Activated naive CD8-positive, alpha-beta T cell treated with anti-CD3 and anti-CD28 coated beads for 36 hours (primary cell): Measurements from ENCODE around the gene MPDU1. TPM values are rescaled to one million over a fixed set of nuclear protein-coding genes. Genes with fewer than 3 reads are reported as not detected.

Experiments
- DNase-seq: peaks from one replicate; pipeline ENCODE4 v3.0.0; 2021
- H3K27ac Mint-ChIP-seq: one replicate; pipeline ENCODE4 v1.8.0; 2022; ENCODE audit warnings: mild to moderate bottlenecking, moderate library complexity, mixed read lengths
- H3K27me3 Mint-ChIP-seq: one replicate; pipeline ENCODE4 v1.8.0; 2022; ENCODE audit warnings: mild to moderate bottlenecking, mixed read lengths
- H3K36me3 Mint-ChIP-seq: one replicate; pipeline ENCODE4 v1.8.0; 2021; ENCODE audit warnings: mild to moderate bottlenecking, mixed read lengths
- H3K4me1 Mint-ChIP-seq: one replicate; pipeline ENCODE4 v1.8.0; 2021; ENCODE audit warnings: mixed read lengths
- H3K4me3 Mint-ChIP-seq: one replicate; pipeline ENCODE4 v1.8.0; 2022; ENCODE audit warnings: mild to moderate bottlenecking, moderate library complexity, mixed read lengths
- H3K9me3 Mint-ChIP-seq: one replicate; pipeline ENCODE4 v1.8.0; 2022; ENCODE audit warnings: mixed read lengths
- total RNA-seq, 2 experiments: library from RNA; stranded (reverse); gene quantifications; one replicate each; pipeline ENCODE4 v1.2.3, GENCODE V29; 2021

The MPDU1 gene
- total RNA-seq, 2 experiments from 2014 or later, result 72.8 to 77.2 TPM

DNA sequence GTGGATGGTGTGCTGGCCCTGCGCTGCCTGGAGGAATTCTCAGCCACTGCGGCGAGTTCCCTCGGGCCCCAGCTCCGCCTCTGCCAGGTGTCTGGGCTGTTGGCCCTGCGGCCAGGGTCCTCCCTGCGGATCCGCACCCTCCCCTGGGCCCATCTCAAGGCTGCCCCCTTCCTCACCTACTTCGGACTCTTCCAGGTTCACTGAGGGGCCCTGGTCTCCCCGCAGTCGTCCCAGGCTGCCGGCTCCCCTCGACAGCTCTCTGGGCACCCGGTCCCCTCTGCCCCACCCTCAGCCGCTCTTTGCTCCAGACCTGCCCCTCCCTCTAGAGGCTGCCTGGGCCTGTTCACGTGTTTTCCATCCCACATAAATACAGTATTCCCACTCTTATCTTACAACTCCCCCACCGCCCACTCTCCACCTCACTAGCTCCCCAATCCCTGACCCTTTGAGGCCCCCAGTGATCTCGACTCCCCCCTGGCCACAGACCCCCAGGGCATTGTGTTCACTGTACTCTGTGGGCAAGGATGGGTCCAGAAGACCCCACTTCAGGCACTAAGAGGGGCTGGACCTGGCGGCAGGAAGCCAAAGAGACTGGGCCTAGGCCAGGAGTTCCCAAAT, 26.4 kb upstream of the MPDU1 start:
- Mint-ChIP-seq H3K4me3 (no peak overlapping the region), H3K27me3 (no peaks in the 10 kb centered on the region), H3K9me3 (no peaks in the 10 kb centered on the region), H3K27ac (no peak overlapping the region), H3K4me1 (peaks cover 56% of the 10 kb centered on the region), H3K36me3 (peaks cover 10% of the 10 kb centered on the region)
- no peak for DNase-seq

- H3K27ac Mint-ChIP-seq, result peak overlapping the region; percentile 87
- peaks cover 56% of the 10 kb centered on the region for H3K4me1 Mint-ChIP-seq
- peaks cover 17% of the 10 kb centered on the region for H3K36me3 Mint-ChIP-seq
- H3K27me3 Mint-ChIP-seq, result no peaks in the 10 kb centered on the region
- peak overlapping the region; percentile 78 for H3K4me3 Mint-ChIP-seq
- no peaks in the 10 kb centered on the region for H3K9me3 Mint-ChIP-seq
- peak; percentile 52 for DNase-seq
Observed at GRCh38 chr17:7557775-7558543, 25.7 kb upstream of the MPDU1 start.

DNA sequence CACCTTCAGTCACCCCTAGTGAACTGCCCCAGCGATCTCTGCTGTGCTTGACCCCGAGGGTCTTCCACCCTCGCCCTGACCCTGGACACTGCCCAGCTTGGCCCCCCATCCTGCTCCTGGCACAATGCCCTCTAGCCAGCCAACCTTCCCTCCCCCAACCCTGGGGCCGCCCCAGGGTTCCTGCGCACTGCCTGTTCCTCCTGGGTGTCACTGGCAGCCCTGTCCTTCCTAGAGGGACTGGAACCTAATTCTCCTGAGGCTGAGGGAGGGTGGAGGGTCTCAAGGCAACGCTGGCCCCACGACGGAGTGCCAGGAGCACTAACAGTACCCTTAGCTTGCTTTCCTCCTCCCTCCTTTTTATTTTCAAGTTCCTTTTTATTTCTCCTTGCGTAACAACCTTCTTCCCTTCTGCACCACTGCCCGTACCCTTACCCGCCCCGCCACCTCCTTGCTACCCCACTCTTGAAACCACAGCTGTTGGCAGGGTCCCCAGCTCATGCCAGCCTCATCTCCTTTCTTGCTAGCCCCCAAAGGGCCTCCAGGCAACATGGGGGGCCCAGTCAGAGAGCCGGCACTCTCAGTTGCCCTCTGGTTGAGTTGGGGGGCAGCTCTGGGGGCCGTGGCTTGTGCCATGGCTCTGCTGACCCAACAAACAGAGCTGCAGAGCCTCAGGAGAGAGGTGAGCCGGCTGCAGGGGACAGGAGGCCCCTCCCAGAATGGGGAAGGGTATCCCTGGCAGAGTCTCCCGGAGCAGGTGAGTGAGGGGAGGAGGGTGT, 24.9 kb upstream of the MPDU1 start, which contains the start of gene TNFSF13:
TNFSF13 (plus strand) TSS at position 207 of the 776 bp plus-strand sequence; CDS start at position 497, 290 bp downstream.
- DNase-seq, result no peak
- Mint-ChIP-seq H3K36me3 (peaks cover 15% of the 10 kb centered on the region), H3K27ac (peak within 1 kb of the TSS; percentile 87), H3K4me3 (peak within 1 kb of the TSS; percentile 78), H3K9me3 (no peaks in the 10 kb centered on the region), H3K27me3 (no peaks in the 10 kb centered on the region), H3K4me1 (peaks cover 49% of the 10 kb centered on the region)

- peak overlapping the region; percentile 90 for H3K4me3 Mint-ChIP-seq
- H3K27ac Mint-ChIP-seq, result peak overlapping the region; percentile 92
- no peaks in the 10 kb centered on the region for H3K9me3 Mint-ChIP-seq
- no peaks in the 10 kb centered on the region for H3K27me3 Mint-ChIP-seq
- DNase-seq, result no peak
- peaks cover 20% of the 10 kb centered on the region for H3K36me3 Mint-ChIP-seq
- H3K4me1 Mint-ChIP-seq, result peaks cover 49% of the 10 kb centered on the region
Observed at GRCh38 chr17:7559320-7560171, 24.1 kb upstream of the MPDU1 start.

DNA sequence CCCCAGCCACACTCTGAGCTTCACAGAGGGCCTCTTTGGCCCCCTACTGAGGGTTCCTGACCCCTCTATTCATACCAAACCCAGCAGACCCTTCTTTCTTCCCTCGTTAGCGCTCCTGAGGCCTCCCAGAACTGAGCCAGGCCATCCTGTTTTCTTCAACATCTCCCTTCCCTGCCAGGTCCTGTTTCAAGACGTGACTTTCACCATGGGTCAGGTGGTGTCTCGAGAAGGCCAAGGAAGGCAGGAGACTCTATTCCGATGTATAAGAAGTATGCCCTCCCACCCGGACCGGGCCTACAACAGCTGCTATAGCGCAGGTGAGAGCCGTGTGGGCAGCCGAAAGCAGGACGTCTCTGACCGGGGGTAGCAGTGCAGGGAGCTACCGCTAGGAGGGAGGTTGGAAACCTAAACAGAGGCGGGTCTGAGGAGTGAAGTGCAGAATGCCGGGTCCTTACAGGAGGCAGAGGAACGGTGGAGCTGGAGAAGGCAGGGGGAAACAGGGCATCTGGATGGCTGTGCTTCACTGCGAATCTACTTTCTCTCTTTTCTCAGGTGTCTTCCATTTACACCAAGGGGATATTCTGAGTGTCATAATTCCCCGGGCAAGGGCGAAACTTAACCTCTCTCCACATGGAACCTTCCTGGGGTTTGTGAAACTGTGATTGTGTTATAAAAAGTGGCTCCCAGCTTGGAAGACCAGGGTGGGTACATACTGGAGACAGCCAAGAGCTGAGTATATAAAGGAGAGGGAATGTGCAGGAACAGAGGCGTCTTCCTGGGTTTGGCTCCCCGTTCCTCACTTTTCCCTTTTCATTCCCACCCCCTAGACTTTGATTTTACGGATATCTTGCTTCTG, 23.3 kb upstream of the MPDU1 start:
- no peaks in the 10 kb centered on the region for H3K9me3 Mint-ChIP-seq
- peak overlapping the region; percentile 92 for H3K27ac Mint-ChIP-seq
- H3K4me1 Mint-ChIP-seq, result peaks cover 50% of the 10 kb centered on the region
- DNase-seq, result peak; percentile 65
- peaks cover 26% of the 10 kb centered on the region for H3K36me3 Mint-ChIP-seq
- H3K27me3 Mint-ChIP-seq, result no peaks in the 10 kb centered on the region
- peak overlapping the region; percentile 90 for H3K4me3 Mint-ChIP-seq

GRCh38 chr17:7561028-7561575, 22.6 kb upstream of the MPDU1 start:
- H3K27me3 Mint-ChIP-seq, result no peaks in the 10 kb centered on the region

GRCh38 chr17:7561589-7562207, 22.0 kb upstream of the MPDU1 start, which contains the start of gene SENP3:
TSS of gene SENP3 (plus strand) at chr17:7561919. CDS start at chr17:7563077, 1,158 bp downstream.
- Mint-ChIP-seq H3K4me3 (peak within 1 kb of the TSS; percentile 90), H3K9me3 (no peaks in the 10 kb centered on the region), H3K27me3 (no peaks in the 10 kb centered on the region), H3K4me1 (peaks cover 48% of the 10 kb centered on the region), H3K27ac (peak within 1 kb of the TSS; percentile 92), H3K36me3 (peaks cover 27% of the 10 kb centered on the region)
- peak; percentile 96 for DNase-seq

More at GRCh38 chr17:7561028-7561575, 22.6 kb upstream of the MPDU1 start:
- peak; percentile 86 for DNase-seq
- H3K27ac Mint-ChIP-seq, result peak overlapping the region; percentile 92
- H3K4me1 Mint-ChIP-seq, result peaks cover 46% of the 10 kb centered on the region
- peak overlapping the region; percentile 90 for H3K4me3 Mint-ChIP-seq
- no peaks in the 10 kb centered on the region for H3K9me3 Mint-ChIP-seq
- peaks cover 27% of the 10 kb centered on the region for H3K36me3 Mint-ChIP-seq

DNA sequence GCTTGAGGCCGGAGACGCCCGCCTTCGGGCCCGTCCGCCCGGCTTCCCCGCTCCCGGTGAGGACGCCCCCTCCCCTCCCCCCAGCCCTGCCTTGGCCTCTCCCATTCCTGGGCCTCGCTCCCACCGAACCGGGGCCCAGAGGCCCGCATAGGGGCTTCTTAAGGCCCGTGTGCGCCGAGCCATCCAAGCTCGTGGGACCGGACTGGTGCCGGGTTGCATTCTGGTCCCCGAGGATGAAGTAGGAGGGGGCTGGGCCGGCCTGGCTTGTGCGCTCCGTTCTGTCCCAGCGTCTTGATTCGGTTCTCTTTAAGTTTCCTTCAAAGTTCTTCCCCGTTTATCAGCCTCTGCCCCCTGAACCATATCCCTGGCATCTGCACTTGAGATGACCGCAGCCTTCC, 21.4 kb upstream of the MPDU1 start:
- peaks cover 30% of the 10 kb centered on the region for H3K36me3 Mint-ChIP-seq
- peak overlapping the region; percentile 90 for H3K4me3 Mint-ChIP-seq
- no peak for DNase-seq
- peak overlapping the region; percentile 88 for H3K27ac Mint-ChIP-seq
- no peaks in the 10 kb centered on the region for H3K27me3 Mint-ChIP-seq
- H3K9me3 Mint-ChIP-seq, result no peaks in the 10 kb centered on the region
- H3K4me1 Mint-ChIP-seq, result peaks cover 51% of the 10 kb centered on the region

- no peak for DNase-seq
- peak overlapping the region; percentile 88 for H3K27ac Mint-ChIP-seq
- H3K4me1 Mint-ChIP-seq, result peaks cover 45% of the 10 kb centered on the region
- H3K36me3 Mint-ChIP-seq, result peaks cover 34% of the 10 kb centered on the region
- H3K27me3 Mint-ChIP-seq, result no peaks in the 10 kb centered on the region
- H3K4me3 Mint-ChIP-seq, result peak overlapping the region; percentile 90
- no peaks in the 10 kb centered on the region for H3K9me3 Mint-ChIP-seq
Observed at GRCh38 chr17:7563115-7563869, 20.4 kb upstream of the MPDU1 start.

GRCh38 chr17:7569571-7569970, 14.1 kb upstream of the MPDU1 start:
- Mint-ChIP-seq H3K36me3 (peaks cover 50% of the 10 kb centered on the region), H3K27me3 (peaks cover 10% of the 10 kb centered on the region), H3K4me3 (no peak overlapping the region), H3K27ac (peak overlapping the region; percentile 28), H3K4me1 (peaks cover 35% of the 10 kb centered on the region), H3K9me3 (peaks cover 4% of the 10 kb centered on the region)
- no peak for DNase-seq

- Mint-ChIP-seq H3K27ac (peak overlapping the region; percentile 17), H3K4me3 (no peak overlapping the region), H3K27me3 (peaks cover 10% of the 10 kb centered on the region), H3K36me3 (peaks cover 52% of the 10 kb centered on the region), H3K4me1 (peaks cover 39% of the 10 kb centered on the region), H3K9me3 (peaks cover 4% of the 10 kb centered on the region)
- DNase-seq, result no peak
Observed at GRCh38 chr17:7570351-7570750, 13.3 kb upstream of the MPDU1 start.

DNA sequence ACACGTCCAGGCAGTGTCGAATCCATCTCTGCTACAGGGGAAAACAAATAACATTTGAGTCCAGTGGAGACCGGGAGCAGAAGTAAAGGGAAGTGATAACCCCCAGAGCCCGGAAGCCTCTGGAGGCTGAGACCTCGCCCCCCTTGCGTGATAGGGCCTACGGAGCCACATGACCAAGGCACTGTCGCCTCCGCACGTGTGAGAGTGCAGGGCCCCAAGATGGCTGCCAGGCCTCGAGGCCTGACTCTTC, 11.4 kb upstream of the MPDU1 start:
- Mint-ChIP-seq H3K36me3 (peaks cover 67% of the 10 kb centered on the region), H3K27me3 (peaks cover 10% of the 10 kb centered on the region), H3K4me1 (peaks cover 52% of the 10 kb centered on the region), H3K27ac (peak overlapping the region; percentile 98), H3K9me3 (peaks cover 4% of the 10 kb centered on the region), H3K4me3 (peak overlapping the region; percentile 99)
- no peak for DNase-seq
